Neutrophil (primary cell): ENCODE data around the gene TENM4.

Experiments
- H3K27ac ChIP-seq: fragments of 200-600 bp; sonication (generic); 2 replicates; pipeline ENCODE4 v1.5.1; 2016; ENCODE audit warnings: mild to moderate bottlenecking, moderate library complexity
- H3K27me3 ChIP-seq: fragments of 200-600 bp; sonication (generic); 2 replicates; pipeline ENCODE4 v1.6.0; 2016; ENCODE audit warnings: mild to moderate bottlenecking
- H3K36me3 ChIP-seq: fragments of 200-600 bp; sonication (generic); 2 replicates; pipeline ENCODE4 v1.5.1; 2017
- H3K4me1 ChIP-seq, 2 experiments: fragments of 200-600 bp in 1 of 2; sonication (generic) in 1 of 2; 1 replicate in 1 of 2; 2 replicates in 1 of 2; pipeline versions ENCODE4 v1.5.1 to v1.6.1; 2013 to 2016; ENCODE audit warnings: low read depth in 1 of 2, low read length in 1 of 2, mild to moderate bottlenecking in 1 of 2, moderate library complexity in 1 of 2; ENCODE audit not compliant: control insufficient read depth in 1 of 2, insufficient read depth in 1 of 2
- H3K4me3 ChIP-seq, 2 experiments: fragments of 200-600 bp in 1 of 2; sonication (generic) in 1 of 2; 1 replicate in 1 of 2; 2 replicates in 1 of 2; pipeline ENCODE4 v1.5.1; 2013 to 2016; ENCODE audit warnings: low read depth in 1 of 2, low read length in 1 of 2, mild to moderate bottlenecking in 1 of 2, moderate library complexity in 1 of 2
- H3K9me3 ChIP-seq: fragments of 200-600 bp; sonication (generic); 2 replicates; pipeline ENCODE4 v1.5.1; 2016
- TF ChIP-seq, protein P1 (sequence below): fragments of 200-600 bp; sonication (generic); IDR thresholded peaks from 2 replicates; pipeline ENCODE4 v1.5.1; 2016; ENCODE audit warnings: antibody characterized with exemption

The TENM4 gene

DNA sequence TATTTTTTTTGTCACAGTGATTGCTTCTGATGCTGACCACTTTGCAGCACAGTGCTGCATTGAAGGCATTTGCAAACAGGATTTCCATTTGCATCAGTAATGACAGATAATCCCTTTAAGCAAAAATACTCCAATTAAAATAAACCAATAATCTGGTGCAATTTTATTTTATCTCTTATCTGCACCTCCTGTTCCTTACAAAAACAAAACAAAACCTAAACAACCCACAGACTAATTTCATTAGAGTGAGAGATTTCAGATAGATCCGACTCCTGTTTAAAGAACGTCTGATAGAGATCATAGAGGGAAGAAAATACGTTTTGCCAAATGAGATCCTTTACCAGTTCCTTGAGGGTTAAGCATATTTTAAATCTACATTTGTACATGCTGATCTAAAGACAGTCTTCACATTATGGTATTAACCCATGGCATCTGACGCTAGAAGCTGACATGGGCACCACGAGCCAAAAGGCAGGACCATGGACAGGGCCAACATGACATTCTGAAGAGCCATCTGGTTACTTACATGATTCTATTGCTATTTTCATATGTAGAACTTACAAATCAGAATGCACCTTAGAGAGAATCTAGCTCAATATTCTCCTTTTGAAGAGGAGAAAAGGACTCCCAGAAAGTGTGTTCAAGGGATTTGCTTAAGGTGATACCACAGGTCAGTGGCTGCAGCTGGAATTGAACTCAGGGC, 580.0 kb downstream of the TENM4 start:
- no peaks in the 10 kb centered on the region for H3K36me3 ChIP-seq
- H3K4me1 ChIP-seq = no peaks in the 10 kb centered on the region
- TF ChIP-seq, protein P1, sequence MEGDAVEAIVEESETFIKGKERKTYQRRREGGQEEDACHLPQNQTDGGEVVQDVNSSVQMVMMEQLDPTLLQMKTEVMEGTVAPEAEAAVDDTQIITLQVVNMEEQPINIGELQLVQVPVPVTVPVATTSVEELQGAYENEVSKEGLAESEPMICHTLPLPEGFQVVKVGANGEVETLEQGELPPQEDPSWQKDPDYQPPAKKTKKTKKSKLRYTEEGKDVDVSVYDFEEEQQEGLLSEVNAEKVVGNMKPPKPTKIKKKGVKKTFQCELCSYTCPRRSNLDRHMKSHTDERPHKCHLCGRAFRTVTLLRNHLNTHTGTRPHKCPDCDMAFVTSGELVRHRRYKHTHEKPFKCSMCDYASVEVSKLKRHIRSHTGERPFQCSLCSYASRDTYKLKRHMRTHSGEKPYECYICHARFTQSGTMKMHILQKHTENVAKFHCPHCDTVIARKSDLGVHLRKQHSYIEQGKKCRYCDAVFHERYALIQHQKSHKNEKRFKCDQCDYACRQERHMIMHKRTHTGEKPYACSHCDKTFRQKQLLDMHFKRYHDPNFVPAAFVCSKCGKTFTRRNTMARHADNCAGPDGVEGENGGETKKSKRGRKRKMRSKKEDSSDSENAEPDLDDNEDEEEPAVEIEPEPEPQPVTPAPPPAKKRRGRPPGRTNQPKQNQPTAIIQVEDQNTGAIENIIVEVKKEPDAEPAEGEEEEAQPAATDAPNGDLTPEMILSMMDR = no peak
- no peaks in the 10 kb centered on the region for H3K9me3 ChIP-seq
- H3K27ac ChIP-seq = no peak overlapping the region
- no peak overlapping the region for H3K4me3 ChIP-seq
- peaks cover 25% of the 10 kb centered on the region for H3K27me3 ChIP-seq

DNA sequence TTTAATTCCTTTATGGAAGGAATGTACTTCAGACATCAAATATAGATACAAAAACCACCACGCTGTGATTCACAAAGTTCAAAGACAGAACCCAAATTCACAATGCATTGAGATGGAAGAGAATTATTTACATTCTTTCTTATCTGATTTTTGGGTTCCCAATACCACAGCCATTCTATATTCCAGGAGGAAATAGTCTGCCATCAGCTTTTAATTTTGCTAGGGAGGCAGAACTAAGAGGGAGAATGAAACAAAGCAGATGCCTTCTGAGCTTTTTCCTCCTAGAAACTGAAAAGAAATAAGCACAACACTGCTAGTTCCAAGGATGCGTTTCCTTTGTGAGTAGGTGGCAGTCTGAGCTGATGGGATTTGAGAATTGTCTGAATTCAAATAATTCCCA, 583.1 kb downstream of the TENM4 start:
- Histone ChIP-seq H3K4me1 (no peaks in the 10 kb centered on the region), H3K27ac (no peak overlapping the region), H3K9me3 (no peaks in the 10 kb centered on the region), H3K4me3 (no peak overlapping the region), H3K36me3 (no peaks in the 10 kb centered on the region), H3K27me3 (peaks cover 36% of the 10 kb centered on the region)
- TF ChIP-seq, protein P1 = no peak

DNA sequence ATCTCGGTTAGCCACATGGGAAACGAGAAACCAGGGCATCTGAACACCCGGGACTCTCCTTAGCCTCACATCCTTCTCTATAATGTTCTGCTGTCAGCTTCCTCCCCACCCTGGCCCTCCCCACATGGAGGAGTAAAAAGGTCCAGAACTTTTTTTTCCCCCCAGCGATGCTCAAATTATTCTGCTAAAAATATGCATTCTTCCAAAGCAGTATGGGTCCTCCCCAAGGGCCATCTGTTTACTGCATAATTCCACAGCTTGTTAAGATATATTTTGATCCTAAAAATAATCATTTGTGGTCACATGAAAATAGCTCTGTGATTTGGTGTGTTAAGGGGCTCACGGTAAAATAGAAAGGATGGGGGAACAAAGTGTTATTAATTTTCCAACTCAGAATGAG, 584.6 kb downstream of the TENM4 start:
- TF ChIP-seq, protein P1 = no peak
- H3K4me3 ChIP-seq = no peak overlapping the region
- H3K36me3 ChIP-seq = no peaks in the 10 kb centered on the region
- H3K27me3 ChIP-seq = peaks cover 46% of the 10 kb centered on the region
- H3K9me3 ChIP-seq = no peaks in the 10 kb centered on the region
- no peaks in the 10 kb centered on the region for H3K4me1 ChIP-seq
- no peak overlapping the region for H3K27ac ChIP-seq

DNA sequence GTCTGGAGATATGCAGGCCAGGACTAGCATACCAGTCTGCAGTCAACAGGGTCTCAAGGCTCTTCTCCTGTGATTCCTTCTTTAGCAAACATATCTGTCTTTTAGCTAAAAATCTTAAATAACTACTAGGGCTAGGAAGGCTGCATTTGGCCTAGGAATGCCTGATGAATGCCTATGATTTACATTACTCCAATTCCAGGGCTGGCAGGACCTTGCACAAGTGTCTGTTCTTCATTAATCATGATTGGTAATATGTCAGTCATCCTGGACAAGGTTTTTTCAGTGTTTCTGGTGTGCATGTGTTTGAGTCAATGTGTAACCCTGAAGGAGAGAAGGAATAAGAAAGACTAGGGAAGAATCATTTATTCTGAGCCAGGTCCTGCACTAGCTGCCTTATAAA, 585.7 kb downstream of the TENM4 start:
- TF ChIP-seq, protein P1 = no peak
- no peaks in the 10 kb centered on the region for H3K9me3 ChIP-seq

DNA sequence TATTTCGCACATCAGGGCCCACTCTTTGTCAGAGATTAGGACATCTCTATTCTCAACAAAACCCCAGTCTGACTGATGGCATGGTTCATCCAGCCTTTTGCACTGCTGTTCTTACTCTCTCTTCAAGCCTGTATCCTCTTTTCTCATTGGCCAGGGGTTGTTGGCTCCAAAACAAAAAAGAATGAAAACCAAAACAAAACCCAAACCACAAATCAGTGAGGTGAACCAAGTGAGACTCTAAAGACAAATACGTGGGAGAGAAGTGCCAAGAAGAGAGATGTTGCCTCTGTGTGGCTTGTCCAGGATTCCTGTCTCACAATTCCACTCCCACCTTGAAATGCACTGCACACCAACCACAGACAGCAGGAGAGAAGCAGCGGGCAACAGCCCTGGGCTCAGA, 587.3 kb downstream of the TENM4 start:
- Histone ChIP-seq H3K36me3 (no peaks in the 10 kb centered on the region), H3K4me1 (no peaks in the 10 kb centered on the region), H3K27me3 (peaks cover 66% of the 10 kb centered on the region), H3K27ac (no peak overlapping the region), H3K4me3 (no peak overlapping the region), H3K9me3 (no peaks in the 10 kb centered on the region)
- TF ChIP-seq, protein P1 = no peak

More for the DNA sequence above, 585.7 kb downstream of the TENM4 start:
- Histone ChIP-seq H3K36me3 (no peaks in the 10 kb centered on the region), H3K27ac (no peak overlapping the region), H3K4me1 (no peaks in the 10 kb centered on the region), H3K4me3 (no peak overlapping the region), H3K27me3 (peaks cover 50% of the 10 kb centered on the region)
